Left ventricle myocardium inferior (tissue), 1 donor: ENCODE measurements around the gene FGFR2. TPM values are rescaled to one million over a fixed set of nuclear protein-coding genes. Genes with fewer than 3 reads are reported as not detected.

Experiments
- DNase-seq: peaks from one replicate; pipeline ENCODE4 v3.0.0-alpha.2; 2020
- H3K27ac ChIP-seq: fragments of 200-600 bp; replicated peaks from 2 replicates; pipeline ENCODE4 v1.8.0; 2021
- H3K27me3 ChIP-seq: fragments of 200-600 bp; 2 replicates; pipeline ENCODE4 v1.8.0; 2021; ENCODE audit warnings: low read depth
- H3K36me3 ChIP-seq: fragments of 200-600 bp; 2 replicates; pipeline ENCODE4 v1.8.0; 2021
- H3K4me1 ChIP-seq: fragments of 200-600 bp; 2 replicates; pipeline ENCODE4 v1.8.0; 2021
- H3K4me3 ChIP-seq: fragments of 200-600 bp; 2 replicates; pipeline ENCODE4 v1.8.0; 2021; ENCODE audit warnings: mild to moderate bottlenecking, moderate library complexity
- H3K9me3 ChIP-seq: fragments of 200-600 bp; replicated peaks from 2 replicates; pipeline ENCODE4 v1.8.0; 2021
- CTCF ChIP-seq: fragments of 200-600 bp; IDR thresholded peaks from 2 replicates; pipeline ENCODE4 v1.8.0; 2021; ENCODE audit warnings: antibody characterized with exemption, mild to moderate bottlenecking, borderline replicate concordance
- intact Hi-C: fragments of 100-400 bp; cut with micrococcal nuclease; formaldehyde crosslinking; loops from one replicate; pipeline ENCODE4 v1.11.0; 2022
- total RNA-seq: library from RNA; stranded (reverse); fragmentation: NEBNext Ultra II Directional; extraction: Animal tissue kit (Norgen Biotek cat#: 25700); gene quantifications from one replicate; pipeline ENCODE4 v1.2.1, GENCODE V29; 2021
- donor health status: DM: no; HTN: yes; CAD: no; lungs with severe emphysema.

The FGFR2 gene
- total RNA-seq, 1 donor from 2014 or later: 0.36 TPM

DNA sequence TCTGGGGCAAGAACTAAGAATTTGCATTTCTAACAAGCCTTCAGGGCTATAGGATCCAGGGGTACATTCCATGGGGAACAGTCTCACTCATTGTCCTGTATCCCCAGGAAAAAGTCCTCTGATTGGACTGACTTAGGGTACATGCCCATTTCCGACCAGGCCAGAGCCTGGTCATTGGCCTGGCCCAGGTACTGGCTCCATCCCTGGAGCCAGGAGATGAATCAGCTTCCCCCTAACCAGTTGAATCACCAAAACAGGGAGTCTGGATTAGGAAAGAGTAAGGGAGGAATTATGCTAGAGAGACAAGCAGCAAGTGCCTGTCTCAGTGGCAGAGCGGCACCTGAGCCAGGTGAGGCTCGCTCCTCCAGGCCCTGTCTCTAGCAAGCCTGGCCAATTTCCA, 137.5 kb downstream of the FGFR2 start:
- intact Hi-C loops: no loop called here
- TF ChIP-seq CTCF: no peak
- no peak overlapping the region for H3K4me3 ChIP-seq
- DNase-seq: no peak
- H3K27me3 ChIP-seq: peaks cover 43% of the 10 kb centered on the region
- no peaks in the 10 kb centered on the region for H3K36me3 ChIP-seq
- no peaks in the 10 kb centered on the region for H3K9me3 ChIP-seq
- no peak overlapping the region for H3K27ac ChIP-seq
- no peaks in the 10 kb centered on the region for H3K4me1 ChIP-seq

DNA sequence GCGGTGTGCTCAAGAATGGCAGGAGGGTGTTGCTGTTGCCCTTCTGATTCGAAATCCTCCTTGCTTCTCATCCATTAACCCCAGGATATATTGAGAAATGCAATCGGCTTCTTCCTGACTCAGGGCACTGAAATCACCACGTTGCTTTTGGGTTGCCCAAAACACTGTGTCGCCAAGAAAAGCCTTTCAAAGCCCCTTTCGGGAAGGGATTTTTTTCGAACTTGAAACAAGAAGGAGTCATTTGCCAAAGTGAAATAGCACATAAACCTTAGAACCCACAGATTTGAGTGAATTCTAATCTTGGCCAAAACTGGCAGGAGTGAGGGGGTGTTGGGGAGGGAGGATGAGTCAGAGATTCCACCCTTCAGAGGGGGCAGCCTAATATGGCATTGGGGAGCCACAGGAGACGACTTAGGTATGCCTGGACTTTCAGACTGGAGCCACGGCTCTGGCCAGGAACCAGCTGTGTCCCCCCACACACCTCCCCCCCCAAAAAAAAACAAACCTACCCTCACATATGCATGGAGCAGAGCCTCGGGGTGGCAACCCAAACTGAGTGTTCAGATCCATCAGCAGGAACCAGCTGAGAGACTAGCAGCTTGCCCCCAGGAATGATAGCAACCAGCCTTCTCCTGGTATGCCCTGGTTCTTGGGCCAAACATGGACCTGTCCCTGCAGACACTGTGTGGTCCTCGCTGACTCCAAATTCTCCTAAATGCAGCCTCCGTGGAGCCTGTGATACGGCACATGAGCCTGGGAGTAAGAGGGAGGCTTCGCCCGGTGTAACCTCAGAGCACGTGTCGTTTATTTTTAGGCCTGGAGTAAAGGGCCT, 138.4 kb downstream of the FGFR2 start:
- intact Hi-C loops: no loop called here
- H3K9me3 ChIP-seq: no peaks in the 10 kb centered on the region
- no peaks in the 10 kb centered on the region for H3K36me3 ChIP-seq
- H3K4me1 ChIP-seq: no peaks in the 10 kb centered on the region
- no peak overlapping the region for H3K4me3 ChIP-seq
- no peak for TF ChIP-seq CTCF
- no peak for DNase-seq
- H3K27ac ChIP-seq: no peak overlapping the region
- peaks cover 34% of the 10 kb centered on the region for H3K27me3 ChIP-seq

DNA sequence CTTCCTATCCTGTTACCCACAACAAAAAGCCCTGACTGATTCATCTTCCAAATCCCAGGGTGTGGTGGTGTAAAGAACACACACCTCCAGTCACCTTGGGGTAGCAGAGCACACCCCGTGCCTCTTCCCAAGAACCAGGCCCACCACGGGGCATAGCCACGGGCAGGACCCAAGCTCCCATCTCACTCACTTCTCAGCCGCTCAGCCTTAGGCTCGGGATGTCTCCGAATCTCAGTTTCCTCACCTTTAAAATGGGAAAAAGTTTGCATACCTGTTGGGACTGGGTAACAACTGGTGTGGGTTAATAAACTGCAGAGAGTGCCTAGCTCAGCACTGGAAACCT, 139.0 kb downstream of the FGFR2 start:
- Histone ChIP-seq H3K27ac (no peak overlapping the region), H3K9me3 (no peaks in the 10 kb centered on the region), H3K4me1 (no peaks in the 10 kb centered on the region), H3K36me3 (no peaks in the 10 kb centered on the region), H3K27me3 (peaks cover 28% of the 10 kb centered on the region), H3K4me3 (no peak overlapping the region)
- intact Hi-C loops: no loop called here
- DNase-seq: no peak
- TF ChIP-seq CTCF: no peak

DNA sequence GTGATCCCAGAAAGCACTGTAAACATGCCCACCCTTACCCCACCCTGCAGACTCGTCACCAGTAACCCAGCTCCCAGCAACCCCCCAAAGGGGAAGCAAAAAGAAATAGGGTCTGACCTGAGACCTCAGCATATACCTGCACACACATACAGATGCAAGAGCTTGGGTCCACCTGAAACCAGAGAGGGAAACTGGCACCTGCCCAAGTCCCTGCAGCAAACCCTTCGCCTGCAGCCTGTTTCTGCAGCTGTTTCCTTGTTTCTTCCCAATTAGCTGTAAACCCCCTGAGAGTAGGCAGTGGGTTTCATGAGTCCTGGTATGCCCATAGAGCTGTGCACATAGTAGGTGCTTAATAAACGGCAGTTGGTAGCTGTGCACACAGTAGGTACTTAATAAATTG, 140.5 kb downstream of the FGFR2 start:
- intact Hi-C loops: no loop called here
- DNase-seq: no peak
- no peak for TF ChIP-seq CTCF
- no peaks in the 10 kb centered on the region for H3K36me3 ChIP-seq
- H3K4me3 ChIP-seq: no peak overlapping the region
- no peaks in the 10 kb centered on the region for H3K4me1 ChIP-seq
- peaks cover 23% of the 10 kb centered on the region for H3K27me3 ChIP-seq
- no peak overlapping the region for H3K27ac ChIP-seq
- H3K9me3 ChIP-seq: no peaks in the 10 kb centered on the region

- Histone ChIP-seq H3K27ac (no peak overlapping the region), H3K9me3 (no peaks in the 10 kb centered on the region), H3K27me3 (peaks cover 40% of the 10 kb centered on the region), H3K4me1 (no peaks in the 10 kb centered on the region), H3K4me3 (no peak overlapping the region), H3K36me3 (no peaks in the 10 kb centered on the region)
- no peak for DNase-seq
- no peak for TF ChIP-seq CTCF
- intact Hi-C loops: no loop called here
These were observed 142.9 kb downstream of the FGFR2 start for GRCh38 chr10:121455377-121455776.
